Activated CD4-positive, alpha-beta T cell treated with anti-CD3 and anti-CD28 coated beads, Interleukin-2, amount 10 ng/mL, durations not matched to agents 24 days and 14 days (primary cell): ENCODE measurements around the gene SFMBT1. TPM values are rescaled to one million over a fixed set of nuclear protein-coding genes. Genes with fewer than 3 reads are reported as not detected.
"Not testable (repeated sequence)": the region's sequence is repeated elsewhere in the genome, so short reads cannot be mapped to it uniquely, and the experiment has no call there.

Source experiments
- DNase-seq: peaks from one replicate; pipeline ENCODE4 v3.0.0; 2022
- H3K27ac Mint-ChIP-seq: one replicate; pipeline ENCODE4 v1.8.0; 2022; ENCODE audit warnings: mild to moderate bottlenecking, mixed read lengths
- H3K27me3 Mint-ChIP-seq: one replicate; pipeline ENCODE4 v1.8.0; 2022; ENCODE audit warnings: mixed read lengths
- H3K36me3 Mint-ChIP-seq: one replicate; pipeline ENCODE4 v1.8.0; 2022; ENCODE audit warnings: low read depth, mild to moderate bottlenecking, mixed read lengths
- H3K4me1 Mint-ChIP-seq: one replicate; pipeline ENCODE4 v1.8.0; 2021; ENCODE audit warnings: mixed read lengths
- H3K4me3 Mint-ChIP-seq: one replicate; pipeline ENCODE4 v1.8.0; 2022; ENCODE audit warnings: mild to moderate bottlenecking, moderate library complexity, mixed read lengths
- H3K9me3 Mint-ChIP-seq: one replicate; pipeline ENCODE4 v1.8.0; 2021; ENCODE audit warnings: mixed read lengths
- intact Hi-C: fragments of 100-400 bp; cut with micrococcal nuclease; formaldehyde crosslinking; loops from one replicate; pipeline ENCODE4 v1.15.1; 2023
- total RNA-seq: library from RNA; stranded (reverse); gene quantifications from 2 replicates; pipeline ENCODE4 v1.2.3, GENCODE V29; 2022

Gene SFMBT1
- total RNA-seq, 1 donor from 2014 or later = 28.6 TPM

DNA sequence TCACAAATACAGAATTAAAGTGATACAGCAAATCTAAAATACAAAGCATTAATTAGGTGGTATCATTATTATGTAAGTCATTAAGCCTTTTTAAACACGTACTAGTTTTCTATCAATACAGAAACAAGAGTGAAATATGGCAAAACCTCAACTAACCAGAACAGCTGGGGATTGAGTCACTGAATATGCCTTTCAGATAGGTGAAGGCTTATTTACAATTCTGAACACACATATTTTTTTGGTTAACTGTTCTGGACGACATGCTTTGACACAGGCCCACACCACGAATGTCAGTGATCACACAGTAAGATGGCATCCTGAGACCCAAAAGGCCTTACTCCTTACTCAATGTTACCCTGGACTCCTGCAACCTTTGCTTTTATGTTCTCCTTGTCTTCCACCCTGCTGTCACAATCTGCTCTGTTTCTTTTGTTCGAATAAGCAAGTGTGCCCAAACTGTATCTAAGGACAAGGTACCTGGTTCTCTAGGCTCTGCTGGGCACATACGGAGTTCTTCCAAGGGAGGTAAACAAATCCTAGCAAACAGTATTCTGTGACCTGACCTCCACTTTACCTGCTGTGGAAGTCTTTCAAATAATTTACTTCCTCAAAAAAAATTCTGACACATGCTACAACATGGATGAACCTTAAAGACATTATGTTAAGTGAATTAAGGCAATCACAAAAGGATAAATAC, 7.0 kb downstream of the SFMBT1 start:
- Mint-ChIP-seq H3K27ac (no peak overlapping the region), H3K9me3 (peaks cover 3% of the 10 kb centered on the region), H3K27me3 (no peaks in the 10 kb centered on the region), H3K4me1 (peaks cover 55% of the 10 kb centered on the region), H3K4me3 (no peak overlapping the region), H3K36me3 (peaks cover 6% of the 10 kb centered on the region)
- DNase-seq = no peak
- intact Hi-C loops = no loop called here

DNA sequence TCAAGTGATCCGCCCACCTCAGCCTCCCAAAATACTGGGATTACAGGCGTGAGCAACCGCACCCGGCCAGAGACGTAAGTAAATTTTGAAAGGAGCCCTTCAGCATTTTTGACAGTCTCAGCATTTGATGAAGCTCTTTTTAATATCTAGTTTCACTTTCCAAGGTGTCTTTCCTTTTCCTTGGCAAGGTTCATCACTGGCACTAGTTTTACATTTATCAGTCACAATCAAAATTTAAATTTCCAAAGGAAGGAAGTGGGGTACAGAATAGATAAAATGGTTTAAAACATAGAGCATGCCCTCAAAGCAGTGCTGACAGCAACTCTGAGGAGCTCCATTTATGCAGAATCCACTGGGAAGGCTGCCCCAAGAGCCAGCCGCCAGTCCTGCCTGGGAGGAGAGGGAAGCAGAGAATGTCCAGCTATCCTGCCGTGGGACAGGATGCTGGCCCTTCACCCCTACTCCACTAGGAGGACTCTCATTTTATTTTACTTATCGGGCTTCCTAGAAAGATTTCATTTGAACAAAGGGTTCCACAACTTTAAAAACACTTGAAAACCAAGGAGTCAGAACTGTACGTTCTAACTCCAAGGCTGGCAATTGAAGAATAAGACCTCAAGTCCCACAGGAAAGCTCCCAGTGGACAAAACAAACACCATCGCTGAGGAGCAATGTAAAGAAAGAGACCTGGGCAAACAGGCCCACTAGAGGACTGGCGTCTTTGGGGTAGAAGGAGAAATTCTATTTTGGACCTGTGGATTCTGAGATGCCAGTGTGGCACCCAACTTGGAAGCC, 9.9 kb downstream of the SFMBT1 start:
- Mint-ChIP-seq H3K27me3 (no peaks in the 10 kb centered on the region), H3K9me3 (peaks cover 3% of the 10 kb centered on the region), H3K27ac (no peak overlapping the region), H3K36me3 (peaks cover 6% of the 10 kb centered on the region), H3K4me1 (peaks cover 46% of the 10 kb centered on the region), H3K4me3 (peak overlapping the region; percentile 2)
- intact Hi-C loops = no loop called here
- DNase-seq = no peak

DNA sequence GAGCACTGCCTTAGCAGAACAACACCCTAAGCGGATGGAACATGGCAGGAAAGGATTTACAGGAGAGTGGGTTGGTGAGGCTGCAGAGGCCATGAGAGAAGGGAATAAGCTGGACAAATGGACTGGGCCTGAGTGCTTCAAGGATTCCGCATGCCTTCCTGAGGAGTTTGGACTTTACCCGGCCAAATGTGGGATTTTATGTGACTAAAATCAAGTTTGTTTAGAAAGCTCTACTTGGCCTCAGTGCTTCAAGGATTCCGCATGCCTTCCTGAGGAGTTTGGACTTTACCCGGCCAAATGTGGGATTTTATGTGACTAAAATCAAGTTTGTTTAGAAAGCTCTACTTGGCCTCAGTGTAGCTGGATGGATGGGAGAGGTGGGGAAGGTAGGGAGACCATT, 10.9 kb downstream of the SFMBT1 start:
- H3K36me3 Mint-ChIP-seq, intact Hi-C loops, H3K4me3 Mint-ChIP-seq, DNase-seq, H3K9me3 Mint-ChIP-seq, H3K27me3 Mint-ChIP-seq, H3K27ac Mint-ChIP-seq: not testable (repeated sequence)
- H3K4me1 Mint-ChIP-seq = peaks cover 43% of the 10 kb centered on the region

DNA sequence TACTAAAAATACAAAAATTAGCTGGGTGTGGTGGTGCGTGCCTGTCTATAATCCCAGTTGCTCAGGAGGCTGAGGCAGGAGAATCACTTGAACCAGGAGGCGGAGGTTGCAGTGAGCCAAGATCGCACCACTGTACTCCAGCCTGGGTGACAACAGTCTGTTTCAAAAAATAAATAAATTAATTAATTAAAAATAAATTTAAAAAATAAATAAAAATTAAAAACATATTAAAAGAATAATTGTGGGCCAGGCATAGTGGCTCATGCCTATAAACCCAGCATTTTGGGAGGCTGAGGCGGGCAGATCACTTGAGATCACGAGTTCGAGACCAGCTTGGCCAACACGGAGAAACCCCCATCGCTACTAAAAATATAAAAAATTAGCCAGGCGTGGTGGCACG, 11.5 kb downstream of the SFMBT1 start:
- H3K36me3 Mint-ChIP-seq, intact Hi-C loops, DNase-seq, H3K4me3 Mint-ChIP-seq, H3K9me3 Mint-ChIP-seq, H3K27me3 Mint-ChIP-seq, H3K27ac Mint-ChIP-seq: not testable (repeated sequence)
- peaks cover 43% of the 10 kb centered on the region for H3K4me1 Mint-ChIP-seq

DNA sequence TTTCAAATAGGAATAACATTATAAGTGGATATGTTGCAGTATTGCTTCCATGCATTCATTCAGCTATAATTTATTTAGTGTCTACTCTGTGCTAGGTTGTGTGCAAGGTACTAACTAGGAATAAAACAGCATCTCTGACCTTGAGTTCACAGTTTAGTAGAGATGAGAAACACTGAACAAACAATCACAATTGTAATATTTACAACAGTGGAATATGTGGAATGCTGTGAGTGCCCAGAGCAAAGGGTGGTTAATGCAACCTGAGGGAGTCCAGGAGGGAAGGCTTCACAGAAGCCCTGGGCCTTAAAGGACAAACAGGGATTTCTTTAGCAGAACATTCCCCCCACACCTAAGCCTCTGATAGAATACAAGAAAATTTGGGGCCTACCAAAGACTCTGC, 13.3 kb downstream of the SFMBT1 start:
- no peak for DNase-seq
- H3K9me3 Mint-ChIP-seq = no peaks in the 10 kb centered on the region
- no peaks in the 10 kb centered on the region for H3K27me3 Mint-ChIP-seq
- H3K4me1 Mint-ChIP-seq = peaks cover 31% of the 10 kb centered on the region
- intact Hi-C loops = no loop called here
- H3K27ac Mint-ChIP-seq = no peak overlapping the region
- H3K4me3 Mint-ChIP-seq = no peak overlapping the region
- no peaks in the 10 kb centered on the region for H3K36me3 Mint-ChIP-seq

DNA sequence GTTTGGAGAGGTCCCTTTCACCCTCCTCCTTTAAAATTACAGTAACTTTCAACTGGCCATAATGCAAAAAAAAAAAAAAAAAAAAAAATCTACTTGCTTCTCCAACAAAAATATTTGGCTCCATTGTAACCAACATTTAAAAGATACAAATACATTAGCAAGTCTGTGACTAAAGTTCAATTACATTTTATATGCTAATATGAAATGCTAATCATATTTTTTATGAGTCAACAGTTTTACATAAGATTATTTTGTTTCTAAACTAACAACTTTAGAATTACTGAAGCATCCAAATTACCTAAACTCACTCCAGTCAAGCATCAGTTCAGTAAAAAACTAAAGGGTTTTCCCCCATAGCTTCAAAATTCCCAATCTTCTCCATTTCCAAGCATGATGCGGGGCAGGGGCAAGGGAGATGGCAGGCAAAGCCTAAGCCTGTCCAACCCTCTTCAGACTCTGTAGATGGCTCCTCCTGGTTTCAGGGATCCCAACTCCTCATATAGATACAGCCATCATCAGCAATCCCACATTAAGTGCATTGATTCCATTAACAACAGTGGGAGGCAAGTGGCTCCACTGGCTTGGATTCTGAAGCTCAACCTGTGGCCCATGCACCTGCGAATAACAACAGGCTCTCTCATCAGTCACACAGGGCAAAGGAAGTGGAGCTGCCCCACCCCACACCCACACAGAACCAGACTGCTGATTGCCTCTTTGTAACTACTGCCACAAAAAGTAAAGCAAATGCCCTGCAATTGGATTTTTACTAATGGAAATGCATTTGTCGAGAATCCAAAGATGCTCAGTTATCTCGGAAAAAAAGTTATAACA, 15.0 kb downstream of the SFMBT1 start:
- no peaks in the 10 kb centered on the region for H3K36me3 Mint-ChIP-seq
- H3K27me3 Mint-ChIP-seq = no peaks in the 10 kb centered on the region
- H3K27ac Mint-ChIP-seq = peak overlapping the region; percentile 1
- peaks cover 20% of the 10 kb centered on the region for H3K4me1 Mint-ChIP-seq
- intact Hi-C loops = loop anchor here (1.0 kb wide), 1 partner anchor 11 kb away; no protein-coding TSS in a partner anchor
- peak; percentile 78 for DNase-seq
- H3K4me3 Mint-ChIP-seq = peak overlapping the region; percentile 6
- H3K9me3 Mint-ChIP-seq = no peaks in the 10 kb centered on the region

DNA sequence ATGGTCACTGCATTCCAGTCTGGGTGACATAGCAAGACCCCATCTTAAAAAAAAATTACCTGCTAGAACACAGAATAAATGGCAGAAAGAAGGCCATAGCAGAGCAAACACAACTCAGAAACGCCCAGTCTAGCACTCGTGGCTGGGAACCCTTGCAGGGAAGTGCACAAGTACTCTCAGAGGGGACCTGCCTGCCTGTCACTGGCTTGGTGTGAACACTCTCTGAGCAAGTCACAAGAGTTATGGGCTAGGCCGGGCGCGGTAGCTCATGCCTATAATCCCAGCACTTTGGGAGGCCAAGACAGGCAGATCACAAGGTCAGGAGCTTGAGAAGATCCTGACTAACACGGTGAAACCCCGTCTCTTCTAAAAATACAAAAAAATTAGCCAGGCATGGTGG, 17.2 kb downstream of the SFMBT1 start:
- Mint-ChIP-seq H3K9me3 (no peaks in the 10 kb centered on the region), H3K27ac (no peak overlapping the region), H3K36me3 (no peaks in the 10 kb centered on the region), H3K4me1 (peaks cover 20% of the 10 kb centered on the region), H3K27me3 (no peaks in the 10 kb centered on the region), H3K4me3 (no peak overlapping the region)
- no peak for DNase-seq
- intact Hi-C loops = no loop called here

DNA sequence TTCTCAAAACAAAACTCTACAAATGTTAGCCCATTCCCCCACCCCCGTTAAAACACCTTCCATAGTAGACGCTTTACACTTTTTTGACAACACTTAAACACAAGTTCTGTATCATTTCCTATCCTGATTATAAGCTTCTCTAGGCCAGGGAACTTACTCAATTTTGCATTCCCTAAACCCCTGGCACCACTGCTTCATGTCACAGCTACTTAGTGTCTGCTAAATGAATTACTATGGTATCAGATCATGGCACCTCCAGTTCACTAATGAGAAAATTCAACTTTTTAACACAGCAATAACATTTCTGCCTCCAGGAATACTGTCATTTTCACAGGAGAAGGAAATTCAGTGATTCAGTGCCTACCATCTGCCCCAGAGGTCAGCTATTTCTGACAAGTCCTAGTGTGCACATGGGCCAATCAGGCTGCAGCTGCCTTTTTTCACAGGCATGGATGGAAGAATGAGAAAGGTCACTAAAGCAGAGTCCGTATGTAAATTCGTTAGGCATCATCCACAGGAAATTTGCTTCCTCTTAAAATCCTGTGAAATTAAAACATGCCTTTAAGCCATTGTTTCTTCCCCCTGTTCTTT, 18.5 kb downstream of the SFMBT1 start:
- Mint-ChIP-seq H3K9me3 (no peaks in the 10 kb centered on the region), H3K4me1 (peaks cover 27% of the 10 kb centered on the region), H3K27me3 (no peaks in the 10 kb centered on the region), H3K36me3 (no peaks in the 10 kb centered on the region), H3K27ac (no peak overlapping the region), H3K4me3 (no peak overlapping the region)
- no peak for DNase-seq
- intact Hi-C loops = no loop called here

DNA sequence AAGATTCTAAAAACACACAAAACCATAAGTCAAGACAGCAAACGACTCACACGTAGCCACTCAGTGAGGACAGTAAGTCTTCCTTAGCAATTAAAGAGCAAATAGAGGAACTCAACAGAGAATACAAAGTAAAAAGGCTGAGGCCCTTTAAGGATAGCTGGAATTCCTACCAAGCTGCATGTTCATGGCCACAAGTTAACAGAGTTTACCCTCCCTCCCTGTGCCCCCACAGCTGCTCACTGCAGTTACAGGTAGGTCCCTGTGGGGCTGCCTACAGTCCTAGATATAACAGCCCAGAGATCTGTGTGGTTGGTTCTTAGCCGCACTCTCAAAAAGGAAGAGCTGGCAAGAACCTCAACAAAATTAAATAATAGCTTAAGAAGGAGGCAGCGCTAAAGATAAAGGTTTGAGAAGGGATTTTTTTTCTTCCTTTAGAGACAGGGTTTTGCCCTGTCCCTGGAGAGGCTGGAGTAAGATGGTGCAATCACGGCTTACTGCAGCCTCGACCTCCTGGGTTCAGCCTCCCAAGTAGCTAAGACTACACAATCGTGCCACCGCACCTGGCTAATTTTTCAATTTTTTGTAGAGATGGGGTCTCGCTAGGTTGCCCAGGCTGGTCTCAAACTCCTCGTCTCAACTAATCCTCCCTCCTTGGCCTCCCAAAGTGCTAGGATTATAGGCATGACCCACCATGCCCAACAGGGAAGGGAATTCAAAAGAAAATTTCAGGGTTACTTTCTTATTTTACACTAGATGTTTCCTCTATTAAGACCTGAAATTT, 19.3 kb downstream of the SFMBT1 start:
- H3K27ac Mint-ChIP-seq = no peak overlapping the region
- no peaks in the 10 kb centered on the region for H3K27me3 Mint-ChIP-seq
- intact Hi-C loops = no loop called here
- peaks cover 27% of the 10 kb centered on the region for H3K4me1 Mint-ChIP-seq
- H3K9me3 Mint-ChIP-seq = no peaks in the 10 kb centered on the region
- H3K36me3 Mint-ChIP-seq = peaks cover 3% of the 10 kb centered on the region
- no peak for DNase-seq
- no peak overlapping the region for H3K4me3 Mint-ChIP-seq

DNA sequence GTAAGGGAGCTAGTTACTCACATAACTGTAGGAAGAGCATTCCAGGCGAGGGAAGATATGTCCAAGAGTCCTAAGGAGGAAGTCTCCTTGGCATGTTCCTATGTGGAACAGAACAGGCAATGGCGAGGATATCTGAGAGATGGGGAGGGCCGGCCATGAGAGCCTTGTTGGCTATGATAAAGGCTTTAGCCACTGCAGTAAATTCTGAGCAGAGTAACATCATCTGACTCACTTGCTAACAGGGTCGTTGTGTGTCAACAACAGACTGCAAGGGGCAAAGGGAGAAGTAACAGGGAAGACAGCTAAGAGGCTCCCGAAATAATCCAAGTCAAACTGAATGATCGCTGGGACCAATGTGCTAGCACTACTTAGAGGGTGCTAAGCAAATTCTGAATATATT, 21.6 kb downstream of the SFMBT1 start:
- intact Hi-C loops = no loop called here
- no peak for DNase-seq
- Mint-ChIP-seq H3K36me3 (peaks cover 3% of the 10 kb centered on the region), H3K27me3 (no peaks in the 10 kb centered on the region), H3K9me3 (no peaks in the 10 kb centered on the region), H3K27ac (no peak overlapping the region), H3K4me3 (no peak overlapping the region), H3K4me1 (peaks cover 26% of the 10 kb centered on the region)

DNA sequence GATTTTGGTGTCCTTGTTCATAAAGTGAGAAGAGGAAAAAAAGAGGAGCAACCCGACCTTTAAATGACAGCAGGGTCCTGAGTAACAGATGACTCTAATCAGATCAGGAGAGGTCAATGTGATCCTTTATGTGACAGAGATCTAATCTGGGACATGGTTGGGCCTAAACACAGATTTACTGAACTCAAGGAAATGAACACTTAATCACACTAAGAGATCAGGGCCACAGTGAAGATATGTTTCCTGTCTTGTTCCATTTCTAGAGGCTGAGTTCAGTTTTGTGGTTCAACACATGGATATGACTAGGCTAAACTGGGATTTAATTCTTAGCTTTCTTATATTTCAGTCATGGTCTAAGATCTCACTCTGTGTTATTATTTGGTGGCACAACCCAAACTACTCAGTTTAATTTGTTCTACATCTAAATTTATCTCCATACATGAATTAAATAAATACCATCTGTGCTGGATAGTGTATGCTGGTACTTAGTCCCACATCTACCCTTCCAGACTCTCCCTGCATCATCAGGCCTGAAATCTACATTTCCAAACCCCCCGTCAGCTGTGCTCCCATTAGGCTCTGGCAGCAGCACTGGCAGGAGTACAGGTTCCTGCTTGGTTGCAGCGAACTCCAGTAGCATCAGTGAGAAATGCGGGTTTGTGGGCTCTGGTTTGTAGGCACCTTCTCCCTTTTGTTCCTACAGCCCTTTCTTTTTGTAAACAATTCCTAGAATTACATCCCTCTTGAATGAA, 22.6 kb downstream of the SFMBT1 start:
- H3K9me3 Mint-ChIP-seq = no peaks in the 10 kb centered on the region
- no peak overlapping the region for H3K27ac Mint-ChIP-seq
- intact Hi-C loops = loop anchor here (1.0 kb wide), 1 partner anchor 40 kb away; no protein-coding TSS in a partner anchor
- no peak for DNase-seq
- peaks cover 8% of the 10 kb centered on the region for H3K36me3 Mint-ChIP-seq
- no peaks in the 10 kb centered on the region for H3K27me3 Mint-ChIP-seq
- H3K4me3 Mint-ChIP-seq = no peak overlapping the region
- peaks cover 30% of the 10 kb centered on the region for H3K4me1 Mint-ChIP-seq

DNA sequence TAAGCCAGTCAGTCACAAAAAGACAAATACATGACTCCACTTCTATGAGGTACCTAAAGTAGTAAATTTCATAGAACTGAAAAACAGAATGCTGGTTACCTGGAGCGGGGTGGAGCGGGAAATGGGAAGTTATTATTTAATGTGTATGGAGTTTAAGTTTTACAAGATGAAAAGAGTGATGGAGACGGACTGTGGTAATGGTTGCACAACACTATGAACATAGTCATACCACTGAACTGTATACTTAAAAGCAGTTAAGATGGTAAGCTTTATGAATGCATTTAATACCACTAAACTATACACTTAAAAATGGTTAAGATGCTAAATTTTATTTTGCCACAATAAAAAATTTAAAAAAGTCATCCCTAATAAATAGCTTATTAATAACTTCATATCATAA, 23.2 kb downstream of the SFMBT1 start:
- Mint-ChIP-seq H3K4me3 (no peak overlapping the region), H3K9me3 (no peaks in the 10 kb centered on the region), H3K27ac (no peak overlapping the region), H3K27me3 (no peaks in the 10 kb centered on the region), H3K4me1 (peaks cover 32% of the 10 kb centered on the region), H3K36me3 (peaks cover 10% of the 10 kb centered on the region)
- intact Hi-C loops = loop anchor here (1.0 kb wide), 1 partner anchor 39 kb away; no protein-coding TSS in a partner anchor
- DNase-seq = no peak
